Lung microvascular endothelial cell (primary cell): ENCODE measurements around the gene NOP53. TPM values are rescaled to one million over a fixed set of nuclear protein-coding genes. Genes with fewer than 3 reads are reported as not detected.

Experiments used
- DNase-seq, 2 donors: peaks; one replicate each; pipeline versions ENCODE4 v3.0.0 to v3.0.0-alpha.2; 2010; ENCODE audit warnings: low read depth in 2 of 2
- total RNA-seq: library from RNA; depleted of rRNA; stranded (reverse); fragments of >200 nt; gene quantifications from 2 replicates; pipeline ENCODE4 v1.2.1, GENCODE V29; 2014

The NOP53 gene
- total RNA-seq, 1 donor from 2014 or later, result 115 TPM

- DNase-seq, result no peak
These were observed 60.0 kb downstream of the NOP53 start for GRCh38 chr19:47805313-47805712.

DNA sequence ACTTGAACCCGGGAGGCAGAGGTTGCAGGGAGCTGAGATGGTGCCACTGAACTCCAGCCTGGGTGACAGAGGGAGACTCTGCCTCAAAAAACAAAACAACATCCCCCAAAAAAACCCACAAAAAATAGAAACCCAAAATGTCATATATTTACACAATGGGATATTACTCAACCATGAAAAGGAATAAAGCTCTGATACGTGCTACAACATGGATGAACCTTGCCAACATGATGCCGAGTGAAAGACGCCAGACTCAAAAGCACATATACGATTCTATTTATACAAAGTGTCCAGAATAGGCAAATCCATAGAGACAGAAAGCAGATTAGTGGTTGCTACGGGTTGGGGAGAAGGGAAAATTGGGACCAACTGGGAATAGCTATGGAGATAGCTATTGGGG is 61.1 kb downstream of the NOP53 start:
- no peak for DNase-seq

Other genes with a start within 250 kb of the NOP53 start
- 61.1 and 69.5 TPM in 2 replicates for gene NAPA, start 230.5 kb upstream of the NOP53 start, total RNA-seq
- gene ZNF541, start 172.4 kb upstream of the NOP53 start, total RNA-seq, result 0.20 and 0.44 TPM in 2 replicates
- 2.8 and 3.1 TPM in 2 replicates for gene BICRA, start 136.4 kb upstream of the NOP53 start, total RNA-seq
- 76.3 and 90.7 TPM in 2 replicates for gene EHD2, start 32.1 kb upstream of the NOP53 start, total RNA-seq
- gene SELENOW, start 33.2 kb downstream of the NOP53 start, total RNA-seq, result 310 and 521 TPM in 2 replicates
- gene TPRX1, start 59.0 kb downstream of the NOP53 start, total RNA-seq, result not detected in 2 replicates
- gene CRX, start 76.4 kb downstream of the NOP53 start, total RNA-seq, result not detected in 2 replicates
- not detected in 2 replicates for gene TPRX2, start 113.7 kb downstream of the NOP53 start, total RNA-seq
- not detected in 2 replicates for gene SULT2A1, start 140.8 kb downstream of the NOP53 start, total RNA-seq
- not detected in 2 replicates for gene BSPH1, start 246.6 kb downstream of the NOP53 start, total RNA-seq
- not detected in 2 replicates for gene ELSPBP1, start 249.1 kb downstream of the NOP53 start, total RNA-seq